ENCODE results near the gene FANCF. TPM values are rescaled to one million over a fixed set of nuclear protein-coding genes. Genes with fewer than 3 reads are reported as not detected.

The FANCF gene
- polyA plus RNA-seq, 2 donors, result 3.7 to 4.6 TPM

- 56 to 62% methylated on average over 3 of the region's 3 CpGs for WGBS, 2 donors
- no peaks in the 10 kb centered on the region for H3K27me3 ChIP-seq (ENCODE audit: control insufficient read depth in 1 of 2, insufficient read depth in 2 of 2, low read length in 2 of 2)
These were observed 44.1 kb downstream of the FANCF start for GRCh38 chr11:22581354-22582150.

GRCh38 chr11:22577854-22578253 is 47.8 kb downstream of the FANCF start:
- 71 to 75% methylated on average over 2 of the region's 2 CpGs for WGBS, 2 donors

More at GRCh38 chr11:22581354-22582150, 44.1 kb downstream of the FANCF start:
- no peaks in the 10 kb centered on the region for H3K36me3 ChIP-seq (ENCODE audit: control insufficient read depth in 2 of 2, insufficient read depth in 2 of 2, low read length in 1 of 2)
- H3K4me3 ChIP-seq (ENCODE audit: low read depth in 1 of 2, low read length in 2 of 2), result no peak overlapping the region
- H3K27ac ChIP-seq (ENCODE audit: low read depth in 2 of 2, low read length in 1 of 2), result no peak overlapping the region
- no peaks in the 10 kb centered on the region for H3K9me3 ChIP-seq (ENCODE audit: control insufficient read depth in 2 of 2, insufficient read depth in 1 of 2, low read depth in 1 of 2, low read length in 1 of 2)
- H3K4me1 ChIP-seq (ENCODE audit: control insufficient read depth in 2 of 2, insufficient read depth in 2 of 2, low read length in 1 of 2), result no peaks in the 10 kb centered on the region

More at GRCh38 chr11:22577854-22578253, 47.8 kb downstream of the FANCF start:
- Histone ChIP-seq H3K4me1 (ENCODE audit: control insufficient read depth in 2 of 2, insufficient read depth in 2 of 2, low read length in 1 of 2) (no peaks in the 10 kb centered on the region), H3K9me3 (ENCODE audit: control insufficient read depth in 2 of 2, insufficient read depth in 1 of 2, low read depth in 1 of 2, low read length in 1 of 2) (no peaks in the 10 kb centered on the region), H3K27ac (ENCODE audit: low read depth in 2 of 2, low read length in 1 of 2) (no peak overlapping the region), H3K27me3 (ENCODE audit: control insufficient read depth in 1 of 2, insufficient read depth in 2 of 2, low read length in 2 of 2) (no peaks in the 10 kb centered on the region), H3K4me3 (ENCODE audit: low read depth in 1 of 2, low read length in 2 of 2) (no peak overlapping the region), H3K36me3 (ENCODE audit: control insufficient read depth in 2 of 2, insufficient read depth in 2 of 2, low read length in 1 of 2) (no peaks in the 10 kb centered on the region)

Other genes starting within 250 kb of the FANCF start
- gene GAS2, start 40.8 kb upstream of the FANCF start, polyA plus RNA-seq, result under 1 TPM; 0.43 to 0.46 TPM
- gene SVIP, start 204.0 kb upstream of the FANCF start, polyA plus RNA-seq, result 10 to 100 TPM in 1 of 2 donors, 1 to 10 TPM in 1; 9.2 to 10.3 TPM
- not detected for gene CCDC179, start 234.7 kb upstream of the FANCF start, polyA plus RNA-seq